OCI-LY3 (cell line): Measurements from ENCODE around the gene FZD7.

Experiments
- H2AFZ ChIP-seq: fragments of 200-600, 300-600 bp; shearing (Covaris generic); 2 replicates; pipeline ENCODE4 v1.6.0; 2014; ENCODE audit warnings: antibody characterized with exemption, low read depth, low read length
- H3K27ac ChIP-seq: fragments of 200-600, 300-600 bp; sonication (generic); 2 replicates; pipeline ENCODE4 v1.5.1; 2014; ENCODE audit warnings: mild to moderate bottlenecking, low read length, moderate library complexity, mixed read lengths
- H3K27me3 ChIP-seq: fragments of 200-600, 300-600 bp; sonication (generic); 2 replicates; pipeline ENCODE4 v1.6.1; 2014; ENCODE audit warnings: low read depth, low read length, mixed read lengths
- H3K36me3 ChIP-seq: fragments of 200-600, 300-600 bp; sonication (generic); replicated peaks from 2 replicates; pipeline ENCODE3; 2014; ENCODE audit warnings: low read depth, low read length, mixed read lengths
- H3K4me1 ChIP-seq: fragments of 300-600, 200-600 bp; sonication (generic); 2 replicates; pipeline ENCODE4 v1.6.1; 2014; ENCODE audit warnings: low read length, mixed read lengths
- H3K4me2 ChIP-seq: fragments of 200-600, 300-600 bp; sonication (generic); 2 replicates; pipeline ENCODE4 v1.6.1; 2014; ENCODE audit warnings: low read length, mixed read lengths
- H3K4me3 ChIP-seq: fragments of 300-600, 200-600 bp; sonication (generic); 2 replicates; pipeline ENCODE4 v1.5.1; 2014; ENCODE audit warnings: antibody characterized with exemption, mild to moderate bottlenecking, low read length, moderate library complexity
- H3K79me2 ChIP-seq: fragments of 300-600, 200-600 bp; shearing (Covaris generic); 2 replicates; pipeline ENCODE4 v1.6.1; 2014; ENCODE audit warnings: mild to moderate bottlenecking, low read length, mixed read lengths
- H3K9ac ChIP-seq: fragments of 300-600, 200-600 bp; shearing (Covaris generic); 2 replicates; pipeline ENCODE4 v1.6.0; 2014; ENCODE audit warnings: mild to moderate bottlenecking, low read length, moderate library complexity
- H3K9me3 ChIP-seq: fragments of 200-600, 300-600 bp; shearing (Covaris generic); 2 replicates; pipeline ENCODE4 v1.6.1; 2014; ENCODE audit warnings: low read length, mixed read lengths; ENCODE audit not compliant: insufficient read depth
- H4K20me1 ChIP-seq: fragments of 200-600, 300-600 bp; sonication (generic); 2 replicates; pipeline ENCODE4 v1.6.1; 2016; ENCODE audit warnings: low read length, mixed read lengths; ENCODE audit not compliant: insufficient read depth
- CTCF ChIP-seq: fragments of 200-600, 300-600 bp; sonication (generic); IDR thresholded peaks from 2 replicates; pipeline ENCODE4 v1.5.1; 2014; ENCODE audit warnings: antibody characterized with exemption, low read length, low read depth
- EZH2phosphoT487 ChIP-seq: fragments of 200-600 bp; shearing (Covaris generic); IDR thresholded peaks from 2 replicates; pipeline ENCODE4 v1.6.1; 2018; ENCODE audit warnings: antibody characterized with exemption, mixed run types, low read depth

FZD7 gene

GRCh38 chr2:202032846-202033316 is 774 bp upstream of the FZD7 start:
- peak overlapping the region; percentile 99 for H2AFZ ChIP-seq
- TF ChIP-seq CTCF (no peak), EZH2phosphoT487 (no peak)
- H3K79me2 ChIP-seq, result no peaks in the 10 kb centered on the region
- H3K4me1 ChIP-seq, result no peaks in the 10 kb centered on the region
- peak overlapping the region; percentile 96 for H3K4me3 ChIP-seq
- no peaks in the 10 kb centered on the region for H3K36me3 ChIP-seq
- H3K27ac ChIP-seq, result peak overlapping the region; percentile 30
- H3K4me2 ChIP-seq, result peak overlapping the region; percentile 78
- H4K20me1 ChIP-seq, result no peaks in the 10 kb centered on the region
- no peaks in the 10 kb centered on the region for H3K9me3 ChIP-seq
- peak overlapping the region; percentile 70 for H3K9ac ChIP-seq
- no peaks in the 10 kb centered on the region for H3K27me3 ChIP-seq

- Histone ChIP-seq H3K4me1 (peaks cover 10% of the 10 kb centered on the region), H3K27me3 (no peaks in the 10 kb centered on the region), H2AFZ (0 out of 2 replicates have a peak overlapping the region, but pooled peaks have one; percentile 79), H3K79me2 (no peaks in the 10 kb centered on the region), H3K36me3 (no peaks in the 10 kb centered on the region), H3K9ac (peak overlapping the region; percentile 71), H3K4me3 (peak overlapping the region; percentile 79), H3K9me3 (no peaks in the 10 kb centered on the region), H3K4me2 (peak overlapping the region; percentile 75), H3K27ac (peak overlapping the region; percentile 68; the same call in 1 of the 2 replicates), H4K20me1 (no peaks in the 10 kb centered on the region)
- no peak for TF ChIP-seq CTCF
- TF ChIP-seq EZH2phosphoT487, result no peak
Observed at GRCh38 chr2:202034249-202035088, 814 bp downstream of the FZD7 start.

GRCh38 chr2:202035089-202035940 is 1.7 kb downstream of the FZD7 start:
- no peaks in the 10 kb centered on the region for H3K79me2 ChIP-seq
- no peaks in the 10 kb centered on the region for H3K9me3 ChIP-seq
- H3K4me3 ChIP-seq, result no peak overlapping the region
- H3K27me3 ChIP-seq, result no peaks in the 10 kb centered on the region
- H3K27ac ChIP-seq, result no peak overlapping the region
- no peaks in the 10 kb centered on the region for H4K20me1 ChIP-seq
- peaks cover 13% of the 10 kb centered on the region for H3K4me1 ChIP-seq
- no peaks in the 10 kb centered on the region for H3K36me3 ChIP-seq
- H2AFZ ChIP-seq, result no peak overlapping the region
- no peak overlapping the region for H3K9ac ChIP-seq
- TF ChIP-seq CTCF (no peak), EZH2phosphoT487 (no peak)
- no peak overlapping the region for H3K4me2 ChIP-seq

GRCh38 chr2:202035941-202036372 is 2.3 kb downstream of the FZD7 start:
- TF ChIP-seq CTCF (no peak), EZH2phosphoT487 (no peak)
- H2AFZ ChIP-seq, result no peak overlapping the region
- H4K20me1 ChIP-seq, result no peaks in the 10 kb centered on the region
- no peak overlapping the region for H3K27ac ChIP-seq
- peaks cover 13% of the 10 kb centered on the region for H3K4me1 ChIP-seq
- no peaks in the 10 kb centered on the region for H3K9me3 ChIP-seq
- no peaks in the 10 kb centered on the region for H3K27me3 ChIP-seq
- no peaks in the 10 kb centered on the region for H3K79me2 ChIP-seq
- no peak overlapping the region for H3K4me3 ChIP-seq
- H3K4me2 ChIP-seq, result no peak overlapping the region
- H3K36me3 ChIP-seq, result no peaks in the 10 kb centered on the region
- H3K9ac ChIP-seq, result no peak overlapping the region
